Panc1 (cell line): ENCODE results near the gene LRMDA.

Experiments
- POLR2AphosphoS5 ChIP-seq: IDR thresholded peaks from 2 replicates; pipeline ENCODE4 v1.6.1; 2012; ENCODE audit warnings: mild to moderate bottlenecking, low read depth, low read length, moderate library complexity
- TF ChIP-seq, protein P1 (sequence below): fragments of 450-650 bp; IDR thresholded peaks from 2 replicates; pipeline ENCODE4 v1.5.1; 2017; ENCODE audit warnings: mild to moderate bottlenecking

DNA sequence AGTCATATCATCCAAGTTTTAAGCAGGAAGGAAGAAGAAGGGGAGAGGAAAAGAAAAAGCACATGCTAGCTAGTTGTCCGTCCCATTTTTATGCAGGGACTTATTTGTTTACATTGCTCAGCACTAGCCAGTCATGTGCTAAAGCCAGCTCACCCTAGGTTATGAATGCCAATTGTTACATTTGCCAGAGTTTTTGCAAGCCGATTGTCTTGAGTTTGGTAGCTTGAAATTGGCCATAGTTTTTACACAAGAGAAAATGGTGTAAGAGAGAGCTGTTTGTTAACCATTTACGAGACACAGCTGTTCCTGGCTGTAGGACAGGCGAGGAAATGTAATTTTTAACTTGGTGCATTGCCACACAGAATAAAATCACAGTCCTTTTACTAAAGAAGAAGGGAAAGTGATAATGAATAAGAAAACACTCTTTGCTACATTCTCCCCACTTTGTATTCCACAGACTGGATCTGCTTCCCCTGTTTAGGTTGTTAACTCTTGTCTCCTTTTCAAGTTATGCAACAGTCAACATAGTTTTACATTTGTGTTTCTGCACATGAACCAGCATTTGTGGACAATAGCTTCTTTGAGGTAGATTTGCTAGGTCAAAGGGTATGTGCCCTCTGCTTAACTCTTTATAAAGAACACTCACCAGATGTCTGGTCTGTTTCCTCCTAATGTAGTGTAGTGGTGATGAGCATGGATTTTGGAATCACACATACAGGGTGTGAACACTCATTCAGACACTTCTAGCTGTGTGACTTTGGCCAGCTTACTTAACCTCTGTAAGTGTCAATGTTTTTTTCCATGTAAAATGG, 357.2 kb downstream of the LRMDA start:
- TF ChIP-seq, protein P1, sequence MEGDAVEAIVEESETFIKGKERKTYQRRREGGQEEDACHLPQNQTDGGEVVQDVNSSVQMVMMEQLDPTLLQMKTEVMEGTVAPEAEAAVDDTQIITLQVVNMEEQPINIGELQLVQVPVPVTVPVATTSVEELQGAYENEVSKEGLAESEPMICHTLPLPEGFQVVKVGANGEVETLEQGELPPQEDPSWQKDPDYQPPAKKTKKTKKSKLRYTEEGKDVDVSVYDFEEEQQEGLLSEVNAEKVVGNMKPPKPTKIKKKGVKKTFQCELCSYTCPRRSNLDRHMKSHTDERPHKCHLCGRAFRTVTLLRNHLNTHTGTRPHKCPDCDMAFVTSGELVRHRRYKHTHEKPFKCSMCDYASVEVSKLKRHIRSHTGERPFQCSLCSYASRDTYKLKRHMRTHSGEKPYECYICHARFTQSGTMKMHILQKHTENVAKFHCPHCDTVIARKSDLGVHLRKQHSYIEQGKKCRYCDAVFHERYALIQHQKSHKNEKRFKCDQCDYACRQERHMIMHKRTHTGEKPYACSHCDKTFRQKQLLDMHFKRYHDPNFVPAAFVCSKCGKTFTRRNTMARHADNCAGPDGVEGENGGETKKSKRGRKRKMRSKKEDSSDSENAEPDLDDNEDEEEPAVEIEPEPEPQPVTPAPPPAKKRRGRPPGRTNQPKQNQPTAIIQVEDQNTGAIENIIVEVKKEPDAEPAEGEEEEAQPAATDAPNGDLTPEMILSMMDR: no peak
- TF ChIP-seq POLR2AphosphoS5: no peak
